Measurements from ENCODE around the gene OR6V1.

DNA sequence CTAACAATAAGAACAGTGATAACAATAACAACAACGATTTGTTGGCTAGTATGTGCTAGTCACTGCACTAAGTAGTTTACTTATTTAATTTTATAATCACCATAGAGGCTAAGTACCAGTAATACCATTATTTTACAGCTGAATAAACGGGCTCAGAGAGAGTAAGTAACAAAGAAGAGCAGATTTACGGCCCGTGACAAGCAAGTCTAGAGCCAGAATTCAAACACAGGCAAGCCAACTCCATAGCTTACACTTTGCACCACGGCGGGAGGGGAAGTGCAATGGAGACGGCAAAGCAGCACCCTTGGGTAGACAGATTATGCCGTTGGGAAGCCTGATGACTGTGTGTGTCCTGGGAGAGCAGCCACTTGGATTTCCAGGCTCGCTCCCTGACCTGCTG lies 1.2 kb upstream of the OR6V1 start:
- TF ChIP-seq, protein P1, sequence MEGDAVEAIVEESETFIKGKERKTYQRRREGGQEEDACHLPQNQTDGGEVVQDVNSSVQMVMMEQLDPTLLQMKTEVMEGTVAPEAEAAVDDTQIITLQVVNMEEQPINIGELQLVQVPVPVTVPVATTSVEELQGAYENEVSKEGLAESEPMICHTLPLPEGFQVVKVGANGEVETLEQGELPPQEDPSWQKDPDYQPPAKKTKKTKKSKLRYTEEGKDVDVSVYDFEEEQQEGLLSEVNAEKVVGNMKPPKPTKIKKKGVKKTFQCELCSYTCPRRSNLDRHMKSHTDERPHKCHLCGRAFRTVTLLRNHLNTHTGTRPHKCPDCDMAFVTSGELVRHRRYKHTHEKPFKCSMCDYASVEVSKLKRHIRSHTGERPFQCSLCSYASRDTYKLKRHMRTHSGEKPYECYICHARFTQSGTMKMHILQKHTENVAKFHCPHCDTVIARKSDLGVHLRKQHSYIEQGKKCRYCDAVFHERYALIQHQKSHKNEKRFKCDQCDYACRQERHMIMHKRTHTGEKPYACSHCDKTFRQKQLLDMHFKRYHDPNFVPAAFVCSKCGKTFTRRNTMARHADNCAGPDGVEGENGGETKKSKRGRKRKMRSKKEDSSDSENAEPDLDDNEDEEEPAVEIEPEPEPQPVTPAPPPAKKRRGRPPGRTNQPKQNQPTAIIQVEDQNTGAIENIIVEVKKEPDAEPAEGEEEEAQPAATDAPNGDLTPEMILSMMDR (IDR thresholded peaks at IDR 0.05) = no peak
- no peak for TF ChIP-seq POLR2A (IDR thresholded peaks at IDR 0.05)
